Neuronal stem cell (in vitro differentiated cells): ENCODE data around the gene KIRREL1.

Experiments
- DNase-seq: peaks from one replicate; pipeline ENCODE4 v3.0.0-alpha.2; 2013; ENCODE audit warnings: low spot score
- H2AFZ ChIP-seq: one replicate; pipeline ENCODE4 v1.6.1; 2013; ENCODE audit warnings: mild to moderate bottlenecking, low read length, inconsistent platforms
- H2AK5ac ChIP-seq: 2 replicates; pipeline ENCODE4 v1.6.1; 2013; ENCODE audit warnings: low read depth, mild to moderate bottlenecking, inconsistent platforms, low read length, moderate library complexity, mixed read lengths
- H2BK120ac ChIP-seq: 2 replicates; pipeline ENCODE4 v1.6.1; 2013; ENCODE audit warnings: low read depth, mild to moderate bottlenecking, inconsistent platforms, low read length, moderate library complexity, mixed read lengths
- H2BK12ac ChIP-seq: one replicate; pipeline ENCODE4 v1.6.1; 2013; ENCODE audit warnings: low read length, inconsistent platforms
- H2BK15ac ChIP-seq: 2 replicates; pipeline ENCODE4 v1.6.1; 2013; ENCODE audit warnings: mild to moderate bottlenecking, low read length, inconsistent platforms, mixed read lengths
- H2BK5ac ChIP-seq: one replicate; pipeline ENCODE4 v1.6.1; 2013; ENCODE audit warnings: inconsistent platforms, mild to moderate bottlenecking, low read length, moderate library complexity
- H3K14ac ChIP-seq: one replicate; pipeline ENCODE4 v1.6.1; 2013; ENCODE audit warnings: low read length, inconsistent platforms
- H3K18ac ChIP-seq: 2 replicates; pipeline ENCODE4 v1.6.1; 2013; ENCODE audit warnings: low read length, inconsistent platforms
- H3K23ac ChIP-seq: 2 replicates; pipeline ENCODE4 v1.6.1; 2013; ENCODE audit warnings: low read depth, mild to moderate bottlenecking, mixed read lengths, low read length, inconsistent platforms; ENCODE audit not compliant: poor library complexity
- H3K27ac ChIP-seq: replicated peaks from 3 replicates; pipeline ENCODE4 v1.5.1; 2013; ENCODE audit warnings: low read length, inconsistent platforms
- H3K27me3 ChIP-seq, 3 experiments: 2 replicates each; pipeline ENCODE4 v1.6.1; 2013; ENCODE audit warnings: low read length in 3 of 3, mild to moderate bottlenecking in 2 of 3, inconsistent platforms in 1 of 3, low read depth in 1 of 3, mixed read lengths in 1 of 3, moderate library complexity in 1 of 3; ENCODE audit not compliant: control insufficient read depth in 3 of 3, insufficient read depth in 3 of 3
- H3K36me3 ChIP-seq, 2 donors: replicated peaks in 1 of 2; 2 replicates each; pipeline ENCODE4 v1.6.1; 2013; ENCODE audit warnings: low read length in 2 of 2; ENCODE audit not compliant: control insufficient read depth in 2 of 2, insufficient read depth in 2 of 2
- H3K4ac ChIP-seq: 2 replicates; pipeline ENCODE4 v1.6.1; 2013; ENCODE audit warnings: inconsistent platforms, mild to moderate bottlenecking, low read length, moderate library complexity
- H3K4me1 ChIP-seq, 2 donors: 1 replicate in 1 of 2; 2 replicates in 1 of 2; pipeline ENCODE4 v1.6.1; 2013; ENCODE audit warnings: low read length in 2 of 2, low read depth in 1 of 2; ENCODE audit not compliant: control insufficient read depth in 2 of 2, insufficient read depth in 1 of 2
- H3K4me2 ChIP-seq: one replicate; pipeline ENCODE4 v1.6.1; 2013; ENCODE audit warnings: mild to moderate bottlenecking, low read length, inconsistent platforms; ENCODE audit not compliant: insufficient read depth, poor library complexity, severe bottlenecking
- H3K4me3 ChIP-seq, 2 donors: 2 replicates each; pipeline ENCODE4 v1.5.1; 2013; ENCODE audit warnings: low read length in 2 of 2, mild to moderate bottlenecking in 2 of 2, inconsistent platforms in 1 of 2, moderate library complexity in 1 of 2
- H3K79me1 ChIP-seq: one replicate; pipeline ENCODE4 v1.6.1; 2013; ENCODE audit warnings: low read depth, mild to moderate bottlenecking, inconsistent platforms, low read length, moderate library complexity
- H3K9ac ChIP-seq: one replicate; pipeline ENCODE4 v1.6.1; 2013; ENCODE audit warnings: mild to moderate bottlenecking, low read depth, low read length, inconsistent platforms; ENCODE audit not compliant: poor library complexity
- H3K9me3 ChIP-seq, 2 donors: replicated peaks in 1 of 2; 2 replicates each; pipeline versions ENCODE3 to v1.6.1; 2013; ENCODE audit warnings: low read length in 2 of 2, mild to moderate bottlenecking in 2 of 2, inconsistent platforms in 1 of 2, low read depth in 1 of 2, mixed read lengths in 1 of 2, moderate library complexity in 1 of 2; ENCODE audit not compliant: control insufficient read depth in 2 of 2, insufficient read depth in 1 of 2
- H4K8ac ChIP-seq: one replicate; pipeline ENCODE4 v1.6.1; 2013; ENCODE audit warnings: low read depth, mild to moderate bottlenecking, inconsistent platforms, low read length, moderate library complexity
- H4K91ac ChIP-seq: one replicate; pipeline ENCODE4 v1.6.1; 2013; ENCODE audit warnings: low read length, low read depth, mild to moderate bottlenecking, inconsistent platforms; ENCODE audit not compliant: poor library complexity
- WGBS, 2 donors: extraction: QIAGEN DNeasy Blood & Tissue Kit; methylation state at CpG; one replicate each; pipeline ENCODE4 v1.1.7; 2013; ENCODE audit warnings: missing lambda C conversion rate in 2 of 2, mixed read lengths in 1 of 2; ENCODE audit not compliant: insufficient read length in 2 of 2, insufficient replicate concordance in 1 of 2; ENCODE audit errors: extremely low coverage in 2 of 2; 5-methylcytosine and 5-hydroxymethylcytosine counted together

The KIRREL1 gene

GRCh38 chr1:158020886-158021620 lies 27.6 kb downstream of the KIRREL1 start:
- Histone ChIP-seq H3K4me1 (peaks cover 55 to 61% of the 10 kb centered on the region in 2 donors), H2BK5ac (no peak overlapping the region), H3K4me3 (no peak overlapping the region), H3K79me1 (peaks cover 3% of the 10 kb centered on the region), H3K4me2 (no peak overlapping the region), H3K36me3 (peaks cover 0 to 3% of the 10 kb centered on the region in 2 donors), H3K23ac (no peak overlapping the region), H2AK5ac (no peak overlapping the region), H2BK15ac (no peak overlapping the region), H2BK12ac (no peak overlapping the region), H3K4ac (no peak overlapping the region), H3K9ac (no peak overlapping the region), H2AFZ (no peak overlapping the region), H2BK120ac (no peak overlapping the region), H3K27ac (peak overlapping the region; percentile 20), H3K18ac (no peak overlapping the region), H3K14ac (no peak overlapping the region), H4K8ac (no peak overlapping the region), H3K9me3 (no peaks in the 10 kb centered on the region), H4K91ac (no peak overlapping the region), H3K27me3 (no peaks in the 10 kb centered on the region)
- DNase-seq: no peak
- no CpG with 5 or more reads among the region's 6 CpGs for WGBS, 2 donors

DNA sequence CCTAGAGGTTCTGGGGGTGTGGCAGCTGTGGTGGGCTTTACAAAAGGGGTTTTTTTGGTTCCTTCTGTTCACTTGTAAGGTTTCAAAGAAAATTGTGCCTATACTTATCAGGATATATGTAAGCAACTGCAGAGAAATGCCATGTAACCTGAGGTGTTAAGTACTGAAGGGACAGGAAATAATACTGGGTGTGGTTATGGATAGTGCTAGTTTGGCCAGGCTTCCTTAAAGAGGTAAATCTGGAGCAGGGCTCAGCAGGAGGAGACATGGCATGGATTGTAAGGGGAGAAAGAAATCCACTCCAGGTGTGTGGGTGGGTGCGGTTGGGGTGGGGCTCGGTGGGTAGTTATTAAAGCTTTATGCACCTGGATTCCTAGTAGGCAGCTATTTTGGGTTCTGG lies 28.3 kb downstream of the KIRREL1 start:
- no peak overlapping the region for H2BK5ac ChIP-seq
- no peak overlapping the region for H3K14ac ChIP-seq
- no CpG with 5 or more reads among the region's 2 CpGs for WGBS, 2 donors
- no peak overlapping the region for H4K8ac ChIP-seq
- H3K9me3 ChIP-seq: no peaks in the 10 kb centered on the region
- no peak overlapping the region for H2AFZ ChIP-seq
- no peak overlapping the region for H4K91ac ChIP-seq
- H2AK5ac ChIP-seq: no peak overlapping the region
- no peak overlapping the region for H3K18ac ChIP-seq
- H3K4me2 ChIP-seq: no peak overlapping the region
- H3K4me1 ChIP-seq: peaks cover 56 to 57% of the 10 kb centered on the region in 2 donors
- H3K27me3 ChIP-seq: no peaks in the 10 kb centered on the region
- no peak overlapping the region for H3K23ac ChIP-seq
- no peak overlapping the region for H2BK15ac ChIP-seq
- no peak for DNase-seq
- H3K4me3 ChIP-seq: no peak overlapping the region
- H2BK120ac ChIP-seq: no peak overlapping the region
- peaks cover 3% of the 10 kb centered on the region for H3K79me1 ChIP-seq
- no peak overlapping the region for H3K27ac ChIP-seq
- H3K36me3 ChIP-seq: peaks cover 0 to 9% of the 10 kb centered on the region in 2 donors
- no peak overlapping the region for H2BK12ac ChIP-seq
- H3K4ac ChIP-seq: no peak overlapping the region
- no peak overlapping the region for H3K9ac ChIP-seq

- H2BK5ac ChIP-seq: no peak overlapping the region
- H3K4me1 ChIP-seq: peaks cover 52% of the 10 kb centered on the region in 2 donors
- peak overlapping the region; percentile 11 for H3K18ac ChIP-seq
- H3K27me3 ChIP-seq: no peaks in the 10 kb centered on the region
- H2BK12ac ChIP-seq: no peak overlapping the region
- no peak overlapping the region for H2BK15ac ChIP-seq
- no peaks in the 10 kb centered on the region for H3K9me3 ChIP-seq
- no peak overlapping the region for H2AK5ac ChIP-seq
- no peak for DNase-seq
- H3K27ac ChIP-seq: no peak overlapping the region
- H2BK120ac ChIP-seq: no peak overlapping the region
- H3K36me3 ChIP-seq: peaks cover 0 to 18% of the 10 kb centered on the region in 2 donors
- peaks cover 3% of the 10 kb centered on the region for H3K79me1 ChIP-seq
- no peak overlapping the region for H3K23ac ChIP-seq
- H2AFZ ChIP-seq: no peak overlapping the region
- H4K91ac ChIP-seq: no peak overlapping the region
- H3K4me2 ChIP-seq: no peak overlapping the region
- H3K9ac ChIP-seq: no peak overlapping the region
- H3K14ac ChIP-seq: no peak overlapping the region
- no CpG with 5 or more reads among the region's 7 CpGs for WGBS, 2 donors
- no peak overlapping the region for H3K4me3 ChIP-seq
- no peak overlapping the region for H3K4ac ChIP-seq
- H4K8ac ChIP-seq: no peak overlapping the region
Measured at GRCh38 chr1:158022554-158023312, 29.3 kb downstream of the KIRREL1 start.

DNA sequence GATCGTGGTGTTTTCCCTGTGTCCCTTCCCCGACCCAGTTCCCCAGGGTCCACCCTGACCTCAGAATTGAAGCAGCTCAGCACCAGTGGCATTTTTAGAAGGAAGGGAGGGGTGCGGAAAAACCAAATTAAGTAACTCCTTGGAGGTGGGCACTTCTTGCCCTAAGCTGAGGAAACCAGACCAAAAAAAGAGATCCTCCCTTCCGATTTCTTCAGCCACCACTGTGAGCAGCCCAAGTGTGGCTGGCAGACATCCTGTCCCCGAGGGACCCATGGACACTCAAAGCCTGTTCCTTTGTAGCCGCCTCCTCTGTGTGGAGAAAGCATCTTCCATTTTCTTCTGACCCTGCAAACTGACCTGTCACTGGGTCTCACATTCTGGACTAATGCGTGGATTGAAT lies 31.3 kb downstream of the KIRREL1 start:
- H4K8ac ChIP-seq: no peak overlapping the region

More for the DNA sequence above, 31.3 kb downstream of the KIRREL1 start:
- Histone ChIP-seq H2BK12ac (no peak overlapping the region), H3K23ac (no peak overlapping the region), H3K18ac (peak overlapping the region; percentile 11), H2BK120ac (no peak overlapping the region), H2AFZ (no peak overlapping the region), H2AK5ac (no peak overlapping the region), H3K9ac (no peak overlapping the region), H3K4me2 (no peak overlapping the region), H3K27ac (peak overlapping the region; percentile 72), H4K91ac (no peak overlapping the region), H3K36me3 (peaks cover 0 to 18% of the 10 kb centered on the region in 2 donors), H3K79me1 (peaks cover 7% of the 10 kb centered on the region), H2BK15ac (no peak overlapping the region), H3K4me3 (no peak overlapping the region), H3K9me3 (no peaks in the 10 kb centered on the region), H3K14ac (no peak overlapping the region), H3K4me1 (peaks cover 32 to 35% of the 10 kb centered on the region in 2 donors), H3K4ac (no peak overlapping the region), H3K27me3 (no peaks in the 10 kb centered on the region), H2BK5ac (peak overlapping the region; percentile 17)
- no CpG with 5 or more reads among the region's 7 CpGs for WGBS, 2 donors
- no peak for DNase-seq
